ENCODE data around the gene CALHM4.

The CALHM4 gene

DNA sequence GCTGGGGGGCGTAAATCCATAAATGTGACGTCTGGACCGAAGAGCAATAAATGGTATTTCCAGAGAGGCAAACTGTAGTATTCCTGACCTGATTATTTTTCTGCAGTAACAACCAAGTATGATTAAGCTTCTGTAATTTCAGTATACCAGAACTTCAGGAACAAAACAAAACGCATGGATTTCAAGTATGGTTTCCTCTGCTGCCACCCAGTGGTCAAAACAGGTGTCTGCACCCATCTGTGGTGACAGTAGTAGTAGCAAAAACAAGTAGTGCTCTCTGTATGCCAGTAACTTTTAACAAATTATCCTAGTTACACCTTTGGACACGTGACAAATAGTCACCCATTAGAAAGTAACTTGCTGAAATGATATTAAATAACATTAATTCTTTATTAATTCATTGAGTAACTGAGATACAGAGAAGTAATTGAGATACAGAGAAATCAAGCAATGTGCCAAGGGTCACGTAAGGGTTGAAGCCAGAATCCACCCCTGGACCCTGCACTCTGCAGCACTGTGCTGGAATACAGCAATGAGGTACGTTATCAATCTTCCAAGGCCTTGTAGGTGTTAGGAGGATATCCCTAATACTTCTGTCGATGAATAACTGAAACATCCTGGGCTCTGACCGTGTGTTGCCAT is 7.9 kb downstream of the CALHM4 start:
- TF ChIP-seq Cebpa-rat (IDR thresholded peaks at IDR 0.05), result no peak
- no peaks in the 10 kb centered on the region for H3K36me3 ChIP-seq
- H4K20me1 ChIP-seq, result no peaks in the 10 kb centered on the region
- H3K4me1 ChIP-seq, result no peaks in the 10 kb centered on the region
- no peak overlapping the region for H3K9ac ChIP-seq
- no peaks in the 10 kb centered on the region for H3K9me3 ChIP-seq
- H3K4me3 ChIP-seq, result no peak overlapping the region
- no peak overlapping the region for H3K4me2 ChIP-seq
- peaks cover 11% of the 10 kb centered on the region; the same call in 1 of the 2 replicates for H3K27me3 ChIP-seq
- no peak overlapping the region for H3K27ac ChIP-seq

DNA sequence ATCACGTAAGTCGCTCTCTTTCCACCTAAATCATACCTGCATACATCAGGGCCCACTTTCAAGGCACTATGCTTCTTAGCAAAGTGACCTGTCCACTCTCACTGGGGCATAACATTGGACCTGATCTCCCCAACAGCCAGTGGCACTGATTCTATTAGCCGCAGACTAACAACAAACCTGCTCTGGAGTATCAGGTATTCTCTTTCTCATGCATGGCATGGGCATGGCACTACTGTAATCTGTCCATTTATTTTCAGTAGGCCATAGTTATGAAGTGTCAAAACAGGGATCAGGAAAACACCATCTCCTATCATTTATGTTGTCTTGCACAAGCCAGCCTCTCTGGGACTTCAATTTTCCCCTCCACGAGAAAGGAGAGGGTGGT is 8.5 kb downstream of the CALHM4 start:
- Histone ChIP-seq H3K4me3 (no peak overlapping the region), H3K4me1 (no peaks in the 10 kb centered on the region), H3K27me3 (peaks cover 11% of the 10 kb centered on the region; the same call in 1 of the 2 replicates), H4K20me1 (no peaks in the 10 kb centered on the region), H3K9ac (no peak overlapping the region), H3K36me3 (no peaks in the 10 kb centered on the region), H3K27ac (no peak overlapping the region), H3K4me2 (no peak overlapping the region), H3K9me3 (no peaks in the 10 kb centered on the region)
- TF ChIP-seq Cebpa-rat (IDR thresholded peaks at IDR 0.05), result no peak

DNA sequence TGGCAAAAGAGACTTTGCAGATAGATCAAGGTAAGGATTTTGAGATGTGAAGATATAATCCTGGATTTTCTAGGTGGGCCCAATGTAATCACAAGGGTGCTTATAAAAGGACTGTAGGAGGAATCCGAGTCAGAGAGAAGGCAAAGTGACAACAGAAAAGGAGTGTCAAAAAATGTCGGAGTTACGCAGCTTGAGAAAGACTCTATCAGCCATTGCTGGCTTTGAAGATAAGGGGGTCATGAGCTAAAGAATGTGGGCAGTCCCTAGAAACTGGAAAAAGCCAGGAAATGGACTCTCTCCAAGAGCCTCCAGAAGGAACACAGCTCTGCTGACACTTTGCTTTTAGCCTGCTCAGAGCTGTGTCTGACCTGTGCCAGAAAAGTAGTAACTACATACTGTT is 9.1 kb downstream of the CALHM4 start:
- Histone ChIP-seq H3K27ac (no peak overlapping the region), H3K9me3 (no peaks in the 10 kb centered on the region), H3K4me1 (no peaks in the 10 kb centered on the region), H3K4me2 (no peak overlapping the region), H3K4me3 (no peak overlapping the region), H3K27me3 (peaks cover 11% of the 10 kb centered on the region; the same call in 1 of the 2 replicates), H3K36me3 (no peaks in the 10 kb centered on the region), H4K20me1 (no peaks in the 10 kb centered on the region), H3K9ac (no peak overlapping the region)
- TF ChIP-seq Cebpa-rat (IDR thresholded peaks at IDR 0.05), result no peak

DNA sequence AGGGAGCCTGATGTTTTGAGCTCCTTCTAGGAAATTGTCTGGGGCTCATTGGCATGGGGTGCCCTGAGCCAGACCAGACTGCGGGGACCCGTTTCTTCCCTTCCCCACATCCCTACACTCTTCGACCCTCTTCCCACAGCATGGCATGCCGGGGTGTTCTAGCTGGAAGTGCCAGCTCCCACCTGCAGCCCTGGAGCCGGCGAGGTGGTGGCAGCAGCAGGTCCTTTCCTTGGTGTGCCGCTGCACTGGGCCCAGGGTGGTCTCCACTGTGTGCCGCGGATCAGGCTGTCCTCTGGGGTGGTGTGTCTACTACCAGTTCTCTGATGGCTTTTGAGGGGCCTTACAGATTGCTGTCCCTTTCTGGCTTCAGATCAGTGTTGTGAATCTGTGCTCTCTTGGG is 10.3 kb downstream of the CALHM4 start:
- H3K9ac ChIP-seq, result no peak overlapping the region
- no peak overlapping the region for H3K4me2 ChIP-seq
- H3K36me3 ChIP-seq, result no peaks in the 10 kb centered on the region
- peaks cover 2% of the 10 kb centered on the region for H3K4me1 ChIP-seq
- no peak overlapping the region for H3K4me3 ChIP-seq
- peaks cover 11% of the 10 kb centered on the region; the same call in 1 of the 2 replicates for H3K27me3 ChIP-seq
- H3K9me3 ChIP-seq, result no peaks in the 10 kb centered on the region
- H3K27ac ChIP-seq, result no peak overlapping the region
- no peaks in the 10 kb centered on the region for H4K20me1 ChIP-seq
- TF ChIP-seq Cebpa-rat (IDR thresholded peaks at IDR 0.05), result no peak

DNA sequence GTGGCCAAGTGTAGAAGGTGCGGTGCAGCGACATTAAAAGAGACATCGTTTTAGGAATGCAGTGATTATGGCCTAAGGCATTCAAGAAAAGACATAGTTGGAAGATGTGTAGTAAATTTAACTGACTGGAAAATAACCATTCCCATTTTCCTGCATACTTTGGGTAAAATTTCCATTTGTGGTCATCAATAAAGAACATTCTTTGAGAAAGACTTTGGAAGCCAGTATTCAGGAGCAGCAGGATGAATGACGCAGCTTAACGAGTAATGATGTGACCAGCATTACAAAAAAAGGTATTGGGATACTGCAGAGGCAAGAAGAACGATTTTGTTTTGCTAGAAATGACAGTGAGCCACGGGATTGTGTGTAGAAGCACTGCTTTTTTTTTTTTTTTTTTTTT is 10.8 kb downstream of the CALHM4 start:
- Histone ChIP-seq H3K4me2 (no peak overlapping the region), H3K4me3 (no peak overlapping the region), H3K9me3 (no peaks in the 10 kb centered on the region), H3K27ac (no peak overlapping the region), H4K20me1 (no peaks in the 10 kb centered on the region), H3K27me3 (peaks cover 11% of the 10 kb centered on the region; the same call in 1 of the 2 replicates), H3K36me3 (no peaks in the 10 kb centered on the region), H3K4me1 (peaks cover 7% of the 10 kb centered on the region), H3K9ac (no peak overlapping the region)
- TF ChIP-seq Cebpa-rat (IDR thresholded peaks at IDR 0.05), result no peak

DNA sequence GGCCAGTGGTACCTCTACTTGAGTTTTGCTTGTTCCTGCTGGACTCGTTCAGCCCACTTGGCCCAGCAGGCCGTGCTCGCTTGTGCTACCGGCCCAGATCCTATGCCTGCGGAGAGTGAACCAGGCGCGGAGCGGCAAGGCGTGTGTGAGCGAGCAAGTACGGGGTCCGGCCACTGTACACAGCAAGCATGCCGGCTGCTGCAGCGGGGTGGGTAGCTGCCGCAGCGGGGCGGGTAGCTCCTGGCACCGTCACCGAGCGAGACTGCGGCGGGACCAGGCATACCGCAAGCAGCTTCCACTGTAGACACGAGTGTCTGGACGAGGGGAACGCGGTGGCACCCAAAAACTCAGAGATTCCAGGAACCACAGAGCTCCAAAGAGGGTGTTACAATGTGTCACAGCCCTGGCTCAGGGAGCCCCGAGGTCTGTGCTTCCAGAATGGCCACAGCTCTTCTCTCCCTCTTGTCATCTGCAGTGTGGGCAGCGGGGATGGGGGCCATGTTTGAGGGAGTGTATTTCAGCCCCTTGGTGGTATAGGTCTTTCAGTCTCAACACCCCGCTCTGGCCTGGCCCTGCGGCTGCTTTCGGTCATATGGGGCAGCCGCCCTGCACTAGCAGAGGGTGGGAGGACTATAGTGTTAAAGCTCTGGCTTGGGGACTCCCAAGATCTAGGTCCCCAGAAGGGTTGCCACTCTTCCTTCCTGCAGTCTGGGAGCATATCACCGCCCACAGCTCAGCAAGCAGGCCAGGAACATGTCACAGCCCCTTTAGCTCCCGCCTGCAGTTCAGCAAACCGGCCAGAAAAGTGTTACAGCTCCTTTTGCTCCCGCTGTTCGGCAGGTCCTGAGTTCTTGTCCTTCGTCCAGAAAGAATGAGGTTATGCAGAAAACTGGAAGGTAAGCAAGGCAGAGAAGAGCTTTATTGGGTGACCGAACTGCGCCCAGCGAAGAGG is 11.6 kb downstream of the CALHM4 start:
- Histone ChIP-seq H3K4me3 (no peak overlapping the region), H3K27me3 (peaks cover 11% of the 10 kb centered on the region; the same call in 1 of the 2 replicates), H3K4me2 (no peak overlapping the region), H3K9ac (no peak overlapping the region), H3K9me3 (no peaks in the 10 kb centered on the region), H3K4me1 (peaks cover 16% of the 10 kb centered on the region), H3K36me3 (no peaks in the 10 kb centered on the region), H3K27ac (no peak overlapping the region), H4K20me1 (no peaks in the 10 kb centered on the region)
- no peak for TF ChIP-seq Cebpa-rat (IDR thresholded peaks at IDR 0.05)

DNA sequence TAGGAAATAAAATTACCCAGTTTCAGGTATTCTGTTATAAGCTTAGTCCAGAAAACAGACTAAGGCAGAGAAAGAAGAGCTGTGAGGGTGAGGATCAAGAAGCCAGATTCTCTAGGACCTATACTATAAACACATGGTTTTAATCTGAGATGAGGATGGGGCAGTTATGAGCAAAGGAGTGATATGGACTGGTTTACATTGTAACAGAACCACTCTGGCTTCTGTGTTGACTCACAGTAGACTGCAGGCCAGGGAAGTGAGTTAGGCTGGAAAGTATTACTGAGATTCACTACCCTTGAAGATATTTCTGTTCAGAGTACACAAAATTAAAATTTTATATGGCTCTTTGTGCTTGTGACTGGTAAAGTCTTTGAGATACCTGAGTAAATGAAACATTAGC is 14.6 kb downstream of the CALHM4 start:
- Histone ChIP-seq H3K9ac (no peak overlapping the region), H3K27me3 (peaks cover 11% of the 10 kb centered on the region; the same call in 1 of the 2 replicates), H4K20me1 (peaks cover 11% of the 10 kb centered on the region), H3K4me3 (no peak overlapping the region), H3K4me2 (no peak overlapping the region), H3K27ac (no peak overlapping the region), H3K9me3 (no peaks in the 10 kb centered on the region), H3K4me1 (peaks cover 29% of the 10 kb centered on the region), H3K36me3 (no peaks in the 10 kb centered on the region)
- TF ChIP-seq Cebpa-rat (IDR thresholded peaks at IDR 0.05), result no peak

DNA sequence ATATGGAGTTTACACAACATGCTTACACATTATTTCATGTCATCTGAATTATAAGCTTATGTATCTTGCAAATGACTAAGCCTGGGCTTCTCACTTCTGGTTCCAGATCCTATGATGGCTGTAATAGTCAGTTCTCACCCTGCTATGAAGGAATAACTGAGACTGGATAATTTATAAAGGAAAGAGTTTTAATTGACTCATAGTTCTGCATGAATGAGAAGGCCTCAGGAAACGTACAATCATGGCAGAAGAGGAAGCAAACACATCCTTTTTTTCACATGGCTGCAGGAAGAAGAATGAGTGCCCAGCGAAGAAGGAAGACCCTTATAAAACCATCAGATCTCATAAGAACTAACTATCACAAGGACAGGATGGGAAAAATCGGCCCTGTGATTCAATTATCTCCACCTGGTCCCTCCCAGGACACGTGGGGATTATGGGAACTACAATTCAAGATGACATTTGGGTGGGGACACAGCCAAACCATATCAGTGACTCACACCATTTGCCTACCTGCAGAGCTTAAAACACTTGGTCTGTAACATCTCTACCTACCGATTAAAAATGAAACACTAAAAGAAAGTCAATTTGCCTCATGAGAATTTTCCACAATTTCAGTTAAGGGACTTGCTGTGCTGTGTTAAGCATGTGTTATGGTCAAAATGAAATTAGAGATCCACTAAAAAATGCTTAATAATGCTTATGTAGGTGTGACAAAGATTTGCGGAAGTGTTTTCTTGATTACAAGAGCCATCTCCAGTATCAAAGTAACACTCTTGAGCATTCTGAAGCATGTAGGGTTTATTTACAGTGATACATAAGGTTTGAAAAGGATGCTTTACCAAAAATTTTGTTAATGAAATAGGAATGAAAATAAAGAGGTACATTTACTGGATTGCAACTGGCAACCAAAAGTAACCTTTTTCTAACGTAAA is 15.5 kb downstream of the CALHM4 start:
- no peak overlapping the region for H3K27ac ChIP-seq
- H4K20me1 ChIP-seq, result peaks cover 19% of the 10 kb centered on the region
- no peak overlapping the region for H3K4me3 ChIP-seq
- no peak for TF ChIP-seq Cebpa-rat (IDR thresholded peaks at IDR 0.05)
- peaks cover 11% of the 10 kb centered on the region; the same call in 1 of the 2 replicates for H3K27me3 ChIP-seq
- H3K4me1 ChIP-seq, result peaks cover 39% of the 10 kb centered on the region
- peak overlapping the region; percentile 78; the same call in 1 of the 2 replicates for H3K4me2 ChIP-seq
- H3K9ac ChIP-seq, result no peak overlapping the region
- H3K9me3 ChIP-seq, result no peaks in the 10 kb centered on the region
- H3K36me3 ChIP-seq, result peaks cover 4% of the 10 kb centered on the region; the same call in 1 of the 2 replicates

Data from BLaER1 (cell line).